ENCODE data around the gene WWC2.

The WWC2 gene

DNA sequence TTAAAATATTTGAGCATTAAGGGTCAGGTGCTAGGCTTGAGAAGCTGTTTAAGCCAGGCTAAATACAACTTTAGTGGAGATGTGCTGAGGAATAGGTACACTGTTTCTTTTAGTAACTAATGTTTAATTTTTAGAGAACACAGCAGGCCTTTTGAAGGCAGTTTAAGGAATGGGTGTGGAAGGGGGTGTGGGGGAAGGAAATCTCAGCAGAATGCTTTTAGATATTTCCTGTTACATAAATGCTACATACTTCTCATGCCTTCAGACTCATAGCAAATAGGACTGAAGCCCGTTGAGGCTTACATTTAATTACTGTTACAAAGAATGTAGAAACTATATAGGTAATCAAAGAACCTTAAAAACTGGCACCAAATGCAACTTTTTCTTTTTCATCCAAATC lies 66.3 kb downstream of the WWC2 start:
- Histone ChIP-seq H3K9ac (no peak overlapping the region), H4K20me1 (ENCODE audit: insufficient read depth) (no peaks in the 10 kb centered on the region), H3K27ac (no peak overlapping the region), H3K4me3 (IDR thresholded peaks at IDR 0.05; ENCODE audit: insufficient read depth, low read depth, low read length) (no peak overlapping the region), H3K36me3 (ENCODE audit: insufficient read depth) (no peaks in the 10 kb centered on the region), H2AFZ (ENCODE audit: low read depth) (no peak overlapping the region), H3K4me2 (no peak overlapping the region), H3K27me3 (ENCODE audit: insufficient read depth, low read depth) (no peaks in the 10 kb centered on the region), H3K4me1 (ENCODE audit: low read depth, poor library complexity, severe bottlenecking) (no peaks in the 10 kb centered on the region), H3K79me2 (ENCODE audit: insufficient read depth, low read depth) (no peaks in the 10 kb centered on the region)
- TF ChIP-seq, protein P1, sequence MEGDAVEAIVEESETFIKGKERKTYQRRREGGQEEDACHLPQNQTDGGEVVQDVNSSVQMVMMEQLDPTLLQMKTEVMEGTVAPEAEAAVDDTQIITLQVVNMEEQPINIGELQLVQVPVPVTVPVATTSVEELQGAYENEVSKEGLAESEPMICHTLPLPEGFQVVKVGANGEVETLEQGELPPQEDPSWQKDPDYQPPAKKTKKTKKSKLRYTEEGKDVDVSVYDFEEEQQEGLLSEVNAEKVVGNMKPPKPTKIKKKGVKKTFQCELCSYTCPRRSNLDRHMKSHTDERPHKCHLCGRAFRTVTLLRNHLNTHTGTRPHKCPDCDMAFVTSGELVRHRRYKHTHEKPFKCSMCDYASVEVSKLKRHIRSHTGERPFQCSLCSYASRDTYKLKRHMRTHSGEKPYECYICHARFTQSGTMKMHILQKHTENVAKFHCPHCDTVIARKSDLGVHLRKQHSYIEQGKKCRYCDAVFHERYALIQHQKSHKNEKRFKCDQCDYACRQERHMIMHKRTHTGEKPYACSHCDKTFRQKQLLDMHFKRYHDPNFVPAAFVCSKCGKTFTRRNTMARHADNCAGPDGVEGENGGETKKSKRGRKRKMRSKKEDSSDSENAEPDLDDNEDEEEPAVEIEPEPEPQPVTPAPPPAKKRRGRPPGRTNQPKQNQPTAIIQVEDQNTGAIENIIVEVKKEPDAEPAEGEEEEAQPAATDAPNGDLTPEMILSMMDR (conservative IDR thresholded peaks at IDR 0.05; ENCODE audit: low read depth, low read length) = no peak

DNA sequence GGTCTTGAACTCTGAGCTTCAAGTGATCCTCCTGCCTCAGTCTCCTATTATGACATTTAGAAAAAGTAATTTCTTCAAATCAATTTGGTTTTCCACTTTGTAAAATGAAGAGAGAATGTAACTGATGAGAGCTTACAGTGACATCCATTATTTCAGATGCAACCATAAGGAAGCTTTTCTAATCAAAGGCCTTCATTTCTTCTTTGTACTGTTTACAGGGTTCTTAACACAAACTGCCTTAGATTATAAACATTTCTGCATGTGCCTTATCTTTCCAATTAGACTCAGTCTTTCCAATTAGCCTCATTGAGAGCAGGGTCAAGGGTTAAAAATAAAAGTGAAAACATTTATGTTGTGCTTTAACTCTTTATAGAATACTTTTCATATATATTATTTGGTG lies 71.8 kb downstream of the WWC2 start:
- no peaks in the 10 kb centered on the region for H4K20me1 ChIP-seq (ENCODE audit: insufficient read depth)
- H3K27ac ChIP-seq = no peak overlapping the region
- H3K4me2 ChIP-seq = no peak overlapping the region
- H3K4me1 ChIP-seq (ENCODE audit: low read depth, poor library complexity, severe bottlenecking) = no peaks in the 10 kb centered on the region
- H3K4me3 ChIP-seq (IDR thresholded peaks at IDR 0.05; ENCODE audit: insufficient read depth, low read depth, low read length) = no peak overlapping the region
- TF ChIP-seq, protein P1 (conservative IDR thresholded peaks at IDR 0.05; ENCODE audit: low read depth, low read length) = no peak
- H3K9ac ChIP-seq = no peak overlapping the region
- H3K79me2 ChIP-seq (ENCODE audit: insufficient read depth, low read depth) = no peaks in the 10 kb centered on the region
- no peaks in the 10 kb centered on the region for H3K36me3 ChIP-seq (ENCODE audit: insufficient read depth)
- no peak overlapping the region for H2AFZ ChIP-seq (ENCODE audit: low read depth)
- no peaks in the 10 kb centered on the region for H3K27me3 ChIP-seq (ENCODE audit: insufficient read depth, low read depth)

DNA sequence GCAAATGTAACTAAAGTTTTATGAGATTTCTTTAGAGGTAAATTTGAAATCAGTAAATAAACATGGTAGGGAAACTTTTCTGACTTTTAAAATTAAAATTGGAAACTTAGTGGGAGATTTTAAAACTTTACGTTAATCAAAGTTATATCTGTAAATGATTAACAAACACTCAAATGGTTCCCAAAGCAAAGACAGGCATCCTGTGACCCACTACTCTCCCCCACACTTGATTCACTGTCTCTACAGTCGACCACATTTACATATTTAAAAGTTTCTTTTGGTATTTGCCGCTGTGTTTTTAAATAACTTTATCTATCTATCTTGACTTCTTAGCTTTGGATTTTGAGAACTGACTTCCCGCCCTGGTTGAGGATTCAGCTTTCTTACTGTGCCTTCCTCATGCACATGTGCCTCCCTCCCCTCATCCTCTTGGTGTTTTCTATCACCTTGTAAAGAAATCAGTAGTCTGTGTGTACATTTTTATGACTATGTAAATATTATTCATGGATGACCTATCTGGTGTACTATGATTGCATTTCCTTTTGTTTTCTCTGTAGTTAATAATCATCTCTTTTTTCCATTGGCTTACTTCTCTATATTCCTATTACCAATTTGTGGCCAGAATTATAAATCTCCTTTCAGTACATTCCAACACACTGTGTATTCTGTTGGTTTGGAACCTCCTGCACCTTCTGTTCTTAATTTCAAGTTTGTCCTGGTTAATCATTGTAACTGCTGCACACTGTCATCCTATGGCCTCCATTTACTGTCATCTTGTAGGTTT lies 72.6 kb downstream of the WWC2 start:
- no peak overlapping the region for H3K4me2 ChIP-seq
- H3K4me1 ChIP-seq (ENCODE audit: low read depth, poor library complexity, severe bottlenecking) = no peaks in the 10 kb centered on the region
- H3K4me3 ChIP-seq (IDR thresholded peaks at IDR 0.05; ENCODE audit: insufficient read depth, low read depth, low read length) = no peak overlapping the region
- no peaks in the 10 kb centered on the region for H3K27me3 ChIP-seq (ENCODE audit: insufficient read depth, low read depth)
- no peak overlapping the region for H3K27ac ChIP-seq
- TF ChIP-seq, protein P1 (conservative IDR thresholded peaks at IDR 0.05; ENCODE audit: low read depth, low read length) = no peak
- no peaks in the 10 kb centered on the region for H3K79me2 ChIP-seq (ENCODE audit: insufficient read depth, low read depth)
- no peak overlapping the region for H3K9ac ChIP-seq
- H2AFZ ChIP-seq (ENCODE audit: low read depth) = no peak overlapping the region
- no peaks in the 10 kb centered on the region for H4K20me1 ChIP-seq (ENCODE audit: insufficient read depth)
- no peaks in the 10 kb centered on the region for H3K36me3 ChIP-seq (ENCODE audit: insufficient read depth)

DNA sequence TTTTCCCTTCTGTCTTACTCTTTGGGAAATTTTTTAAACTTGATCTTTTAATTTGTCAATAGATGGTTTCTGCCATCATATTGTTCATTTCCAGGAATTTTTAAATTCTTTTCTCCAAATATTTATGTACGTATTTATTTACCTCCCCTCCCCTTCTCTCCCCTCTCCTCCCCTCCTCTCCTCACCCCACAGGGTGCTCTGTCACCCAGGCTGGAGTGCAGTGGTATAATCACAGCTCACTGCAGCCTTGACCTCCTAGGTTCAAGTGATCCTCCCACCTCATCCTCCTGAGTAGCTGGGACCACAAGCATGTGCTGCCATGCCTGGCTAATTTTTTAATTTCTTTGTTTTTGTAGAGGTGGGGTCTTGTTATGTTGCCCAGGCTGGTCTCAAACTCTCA lies 73.8 kb downstream of the WWC2 start:
- Histone ChIP-seq H3K27ac (no peak overlapping the region), H3K4me3 (IDR thresholded peaks at IDR 0.05; ENCODE audit: insufficient read depth, low read depth, low read length) (no peak overlapping the region), H2AFZ (ENCODE audit: low read depth) (no peak overlapping the region), H3K4me1 (ENCODE audit: low read depth, poor library complexity, severe bottlenecking) (no peaks in the 10 kb centered on the region), H3K9ac (no peak overlapping the region), H3K4me2 (no peak overlapping the region), H3K27me3 (ENCODE audit: insufficient read depth, low read depth) (no peaks in the 10 kb centered on the region), H3K36me3 (ENCODE audit: insufficient read depth) (no peaks in the 10 kb centered on the region), H4K20me1 (ENCODE audit: insufficient read depth) (no peaks in the 10 kb centered on the region), H3K79me2 (ENCODE audit: insufficient read depth, low read depth) (no peaks in the 10 kb centered on the region)
- TF ChIP-seq, protein P1 (conservative IDR thresholded peaks at IDR 0.05; ENCODE audit: low read depth, low read length) = no peak
